IMR-90 (cell line): Measurements from ENCODE around the gene DCTN5. TPM values are rescaled to one million over a fixed set of nuclear protein-coding genes. Genes with fewer than 3 reads are reported as not detected.

Experiments
- ATAC-seq: fragments of 200-7000 bp; cut with Tn5 transposase; 2 replicates; pipeline ENCODE4 v1.9.1; 2020; ENCODE audit warnings: low read depth, mild to moderate bottlenecking, moderate library complexity
- BruUV-seq: library from RNA; stranded (reverse); fragments of 400-500 nt; replicated peaks from 2 replicates; lab custom pipeline; 2021; lab: Mats Ljungman, UMichigan
- CTCF ChIA-PET: fragments of 300-600 bp; formaldehyde crosslinking; extraction: SDS; loops from one replicate; lab custom pipeline; 2021; ENCODE audit warnings: antibody characterized with exemption; lab: Yijun Ruan, JAX
- POLR2A ChIA-PET: fragments of 300-600 bp; sonication (Branson Sonifier 250); formaldehyde crosslinking; loops from one replicate; lab custom pipeline; 2022; ENCODE audit warnings: antibody characterized with exemption; ENCODE audit not compliant: unreplicated experiment; lab: Charles Lee
- DNase-seq: peaks from one replicate; pipeline ENCODE4 v3.0.0; 2013
- H2AFZ ChIP-seq: replicated peaks from 2 replicates; pipeline ENCODE3; 2013; ENCODE audit warnings: low read length, mild to moderate bottlenecking; ENCODE audit not compliant: poor library complexity
- H2AK5ac ChIP-seq: 2 replicates; pipeline ENCODE4 v1.6.1; 2013; ENCODE audit warnings: low read depth, low read length, inconsistent platforms
- H2AK9ac ChIP-seq: replicated peaks from 2 replicates; pipeline ENCODE3; 2013; ENCODE audit warnings: mild to moderate bottlenecking, low read depth, low read length, moderate library complexity; ENCODE audit not compliant: poor library complexity
- H2BK120ac ChIP-seq: 2 replicates; pipeline ENCODE4 v1.6.1; 2013; ENCODE audit warnings: low read depth, low read length, inconsistent platforms
- H2BK15ac ChIP-seq: 3 replicates; pipeline ENCODE4 v1.6.1; 2013; ENCODE audit warnings: low read depth, low read length, inconsistent platforms
- H2BK20ac ChIP-seq: 2 replicates; pipeline ENCODE4 v1.6.1; 2013; ENCODE audit warnings: low read depth, mild to moderate bottlenecking, inconsistent platforms, low read length, moderate library complexity
- H2BK5ac ChIP-seq: 2 replicates; pipeline ENCODE4 v1.6.1; 2013; ENCODE audit warnings: mild to moderate bottlenecking, low read depth, low read length, inconsistent platforms; ENCODE audit not compliant: poor library complexity, severe bottlenecking
- H3K14ac ChIP-seq: replicated peaks from 2 replicates; pipeline ENCODE4 v1.6.1; 2013; ENCODE audit warnings: low read depth, low read length, inconsistent platforms
- H3K18ac ChIP-seq: 2 replicates; pipeline ENCODE4 v1.6.1; 2013; ENCODE audit warnings: low read depth, low read length, control low read depth
- H3K23ac ChIP-seq: 2 replicates; pipeline ENCODE4 v1.6.1; 2013; ENCODE audit warnings: low read depth, low read length, inconsistent platforms
- H3K27ac ChIP-seq: 2 replicates; pipeline ENCODE4 v1.5.1; 2013; ENCODE audit warnings: mild to moderate bottlenecking, control low read depth, low read length; ENCODE audit not compliant: insufficient read depth
- H3K27me3 ChIP-seq: 2 replicates; pipeline ENCODE4 v1.6.1; 2013; ENCODE audit warnings: low read length; ENCODE audit not compliant: control insufficient read depth, insufficient read depth
- H3K36me3 ChIP-seq: 2 replicates; pipeline ENCODE4 v1.6.1; 2013; ENCODE audit warnings: low read length, mixed read lengths; ENCODE audit not compliant: control insufficient read depth, insufficient read depth
- H3K4ac ChIP-seq: 2 replicates; pipeline ENCODE4 v1.6.1; 2013; ENCODE audit warnings: low read depth, low read length, inconsistent platforms
- H3K4me1 ChIP-seq: 2 replicates; pipeline ENCODE4 v1.6.1; 2013; ENCODE audit warnings: low read length, mixed read lengths; ENCODE audit not compliant: control insufficient read depth, insufficient read depth
- H3K4me2 ChIP-seq: 2 replicates; pipeline ENCODE4 v1.6.1; 2013; ENCODE audit warnings: low read depth, mild to moderate bottlenecking, control low read depth, low read length, moderate library complexity
- H3K4me3 ChIP-seq: 2 replicates; pipeline ENCODE4 v1.5.1; 2013; ENCODE audit warnings: low read depth, mild to moderate bottlenecking, control low read depth, low read length, moderate library complexity; ENCODE audit not compliant: insufficient read depth
- H3K56ac ChIP-seq: 2 replicates; pipeline ENCODE4 v1.6.1; 2013; ENCODE audit warnings: low read length, inconsistent platforms; ENCODE audit not compliant: insufficient read depth; ENCODE audit errors: extremely low read depth
- H3K79me1 ChIP-seq, 2 experiments: 2 replicates each; pipeline ENCODE4 v1.6.1; 2013; ENCODE audit warnings: low read length in 2 of 2, inconsistent platforms in 1 of 2, low read depth in 1 of 2
- H3K9ac ChIP-seq: 2 replicates; pipeline ENCODE4 v1.6.1; 2013; ENCODE audit warnings: low read depth, low read length, control low read depth
- H3K9me1 ChIP-seq: 2 replicates; pipeline ENCODE4 v1.6.1; 2013; ENCODE audit warnings: low read length, inconsistent platforms; ENCODE audit not compliant: insufficient read depth
- H3K9me3 ChIP-seq: 2 replicates; pipeline ENCODE4 v1.6.1; 2013; ENCODE audit warnings: low read length; ENCODE audit not compliant: control insufficient read depth, insufficient read depth
- H4K20me1 ChIP-seq: 2 replicates; pipeline ENCODE4 v1.6.1; 2013; ENCODE audit warnings: low read length, inconsistent platforms; ENCODE audit not compliant: insufficient read depth
- H4K5ac ChIP-seq: 2 replicates; pipeline ENCODE4 v1.6.1; 2013; ENCODE audit warnings: mild to moderate bottlenecking, low read depth, low read length, control low read depth
- H4K8ac ChIP-seq, 2 experiments: 2 replicates each; pipeline ENCODE4 v1.6.1; 2013; ENCODE audit warnings: low read depth in 2 of 2, low read length in 2 of 2, control low read depth in 1 of 2, inconsistent platforms in 1 of 2
- H4K91ac ChIP-seq: 2 replicates; pipeline ENCODE4 v1.6.1; 2013; ENCODE audit warnings: low read depth, low read length, inconsistent platforms; ENCODE audit not compliant: insufficient read depth
- CEBPB ChIP-seq: IDR thresholded peaks from 2 replicates; pipeline ENCODE4 v1.6.1; 2012; ENCODE audit warnings: low read depth, low read length, improper control_type of control experiment
- FOS ChIP-seq: fragments of 150-350 bp; IDR thresholded peaks from 2 replicates; pipeline ENCODE4 v1.6.1; 2016; ENCODE audit warnings: low read depth, low read length
- RCOR1 ChIP-seq: IDR thresholded peaks from 2 replicates; pipeline ENCODE4 v1.6.1; 2012; ENCODE audit warnings: mild to moderate bottlenecking, low read length, improper control_type of control experiment; ENCODE audit not compliant: insufficient replicate concordance
- WGBS, 2 experiments: methylation state at CpG; one replicate each; pipeline versions ENCODE4 v1.1.5 to v1.1.7; 2013; ENCODE audit warnings: missing lambda C conversion rate in 2 of 2; ENCODE audit not compliant: insufficient read length in 1 of 2; ENCODE audit errors: extremely low coverage in 2 of 2; 5-methylcytosine and 5-hydroxymethylcytosine counted together
- dilution Hi-C: fragments of 300-500 bp; cut with HindIII; formaldehyde crosslinking; loops from one replicate; pipeline ENCODE4 v1.14.3; 2018; ENCODE audit warnings: low sequenced_read_pairs; ENCODE audit not compliant: unreplicated experiment
- in situ Hi-C: fragments of 300-500 bp; cut with MboI; formaldehyde crosslinking; loops from 3 replicates; pipeline ENCODE4 v1.14.3; 2019; ENCODE audit warnings: low sequenced_read_pairs, inconsistent platforms, mixed read lengths
- intact Hi-C: fragments of 100-400 bp; cut with micrococcal nuclease; formaldehyde crosslinking; loops from 2 replicates; pipeline ENCODE4 v1.10.0; 2022
- polyA plus RNA-seq, 3 experiments: library from polyadenylated mRNA; depleted of rRNA; stranded (reverse); fragments of >200 nt; gene quantifications; 2 replicates each; pipeline ENCODE4 v1.2.3, GENCODE V29; 2012; ENCODE audit warnings: low replicate concordance in 1 of 3
- total RNA-seq: library from RNA; depleted of rRNA; stranded (reverse); fragments of >200 nt; gene quantifications from 2 replicates; pipeline ENCODE4 v1.2.3, GENCODE V29; 2012

Gene DCTN5
- total and polyA plus RNA-seq, 2 of the 4 experiments (the other 2 are of a cell fraction) = 49.6 to 111 TPM

GRCh38 chr16:23670137-23670776, 29.0 kb downstream of the DCTN5 start:
- Histone ChIP-seq H2BK120ac (peak overlapping the region; percentile 69), H3K56ac (no peak overlapping the region), H3K9ac (no peak overlapping the region; the same call in 1 of the 2 replicates), H2BK20ac (peak overlapping the region; percentile 11), H3K36me3 (peaks cover 31% of the 10 kb centered on the region), H3K9me1 (peaks cover 31% of the 10 kb centered on the region), H4K91ac (peak overlapping the region; percentile 52; the same call in 1 of the 2 replicates), H3K4me3 (no peak overlapping the region), H2BK5ac (peak overlapping the region; percentile 69), H3K4me2 (peak overlapping the region; percentile 44; the same call in 1 of the 2 replicates), H3K18ac (peak overlapping the region; percentile 40), H4K5ac (peak overlapping the region; percentile 43), H4K20me1 (peaks cover 17% of the 10 kb centered on the region; the same call in 1 of the 2 replicates), H3K14ac (peak overlapping the region; percentile 74), H2AK9ac (peak overlapping the region; percentile 84), H2AFZ (peak overlapping the region; percentile 57), H2BK15ac (peak overlapping the region; percentile 58; the same call in 1 of the 3 replicates), H3K4ac (peak overlapping the region; percentile 84), H3K9me3 (no peaks in the 10 kb centered on the region), H3K27me3 (no peaks in the 10 kb centered on the region), H2AK5ac (peak overlapping the region; percentile 86), H3K23ac (peak overlapping the region; percentile 41; the same call in 1 of the 2 replicates), H3K4me1 (peaks cover 32% of the 10 kb centered on the region), H4K8ac (peak overlapping the region in 1 of 2 experiments; percentile 48; a peak in 2 of 4 replicates), H3K79me1 (peaks cover 24 to 53% of the 10 kb centered on the region in 2 experiments), H3K27ac (peak overlapping the region; percentile 89; the same call in 1 of the 2 replicates)
- BruUV-seq = no TSS peak
- in situ Hi-C loops (no loop called here), intact Hi-C loops (no loop called here), dilution Hi-C loops (no loop called here)
- ChIA-PET POLR2A (no interaction called here), CTCF (interaction anchor here (0.6 to 1.8 kb wide), 2 partner anchors 23 to 57 kb away, joined by 4 read pairs; no protein-coding TSS in a partner anchor)
- DNase-seq = peak; percentile 95
- ATAC-seq = peak; percentile 72
- 80% methylated on average over 3 of the region's 4 CpGs; no CpG with 5 or more reads in 1 of the 2 experiments for WGBS, 2 experiments
- TF ChIP-seq FOS (peak; percentile 77), RCOR1 (no peak), CEBPB (0 out of 2 replicates have a peak, but pooled peaks have one; percentile 7)
